Measurements from ENCODE around the gene EXOSC2.
A peak's percentile ranks its signal among the peaks of the same experiment; 100 is the strongest.

Gene EXOSC2

DNA sequence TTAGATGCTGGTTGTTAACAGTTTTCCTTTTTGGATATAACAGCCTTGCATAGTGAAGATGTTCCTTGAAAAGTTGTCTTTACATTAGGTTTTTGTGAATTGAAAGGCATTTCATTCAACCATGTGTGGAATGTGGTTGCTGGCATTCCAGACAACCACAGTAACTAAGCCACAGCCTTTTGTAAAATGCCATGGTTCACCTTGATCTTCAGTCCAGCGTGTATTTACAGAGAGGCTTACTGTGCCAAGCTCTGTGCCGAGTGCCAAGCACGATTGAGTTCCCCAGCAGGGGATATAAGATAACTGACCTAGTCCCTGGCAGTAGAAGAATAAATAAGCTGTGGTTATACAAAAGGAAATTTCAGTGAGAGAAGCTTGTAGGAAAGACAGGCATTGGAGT lies 4.9 kb downstream of the EXOSC2 start:
- no peak for DNase-seq

- no peak for DNase-seq
Observed at GRCh38 chr9:130699047-130699446, 5.5 kb downstream of the EXOSC2 start.

GRCh38 chr9:130701059-130702022 lies 7.8 kb downstream of the EXOSC2 start:
- no peak for DNase-seq

DNA sequence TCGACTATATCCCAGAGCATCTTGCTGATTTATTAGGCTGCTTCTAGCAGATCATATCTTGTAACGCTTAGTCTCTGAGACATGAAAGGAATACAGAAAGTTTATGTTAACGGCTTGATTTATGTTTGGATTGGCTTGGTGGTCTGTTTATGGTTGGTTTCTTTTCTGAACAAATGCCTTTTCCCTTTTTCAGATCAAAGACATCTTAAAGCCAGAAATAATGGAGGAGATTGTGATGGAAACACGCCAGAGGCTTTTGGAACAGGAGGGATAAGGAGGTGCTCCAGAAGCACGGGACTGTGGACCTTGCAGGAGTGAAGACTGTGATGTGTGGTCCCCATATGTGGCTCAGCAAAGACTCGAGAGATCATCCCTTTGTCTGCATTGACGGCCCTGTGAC lies 9.9 kb downstream of the EXOSC2 start:
- DNase-seq, result no peak

DNA sequence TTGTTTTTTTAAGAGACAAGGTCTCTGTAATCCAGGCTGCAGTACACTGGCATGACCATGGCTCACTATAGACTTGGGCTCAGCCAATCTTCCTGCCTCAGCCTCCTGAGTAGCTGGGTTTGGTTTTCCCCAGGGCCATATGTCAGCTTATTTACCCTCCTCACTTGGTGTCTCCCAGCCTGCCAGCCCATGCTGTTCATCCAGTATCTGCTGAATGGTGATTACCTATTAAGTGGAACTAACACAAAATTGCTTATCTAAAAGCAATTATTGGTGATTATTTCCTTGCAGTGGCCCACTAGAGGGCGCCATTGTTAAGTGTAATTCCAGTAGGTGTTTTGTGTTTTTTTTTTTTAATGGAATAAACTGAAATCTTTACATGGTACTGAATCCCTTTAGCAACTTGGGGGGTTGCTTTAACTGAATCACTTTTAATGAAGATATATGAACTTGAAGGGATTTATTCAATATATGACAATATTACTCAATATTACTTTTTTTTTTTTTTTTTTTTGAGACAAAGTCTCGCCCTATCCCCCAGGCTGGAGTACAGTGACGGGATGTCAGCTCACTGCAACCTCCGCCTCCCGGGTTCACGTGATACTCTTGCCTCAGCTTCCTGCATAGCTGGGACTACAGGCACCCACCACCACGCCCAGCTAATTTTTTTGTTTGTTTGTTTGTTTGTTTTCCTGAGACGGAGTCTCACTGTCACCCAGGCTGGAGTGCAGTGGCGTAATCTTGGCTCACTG lies 13.8 kb downstream of the EXOSC2 start:
- no peak for DNase-seq

GRCh38 chr9:130710822-130711352 lies 17.3 kb downstream of the EXOSC2 start:
- DNase-seq, result no peak

GRCh38 chr9:130711469-130711868 lies 17.9 kb downstream of the EXOSC2 start:
- no peak for DNase-seq

DNA sequence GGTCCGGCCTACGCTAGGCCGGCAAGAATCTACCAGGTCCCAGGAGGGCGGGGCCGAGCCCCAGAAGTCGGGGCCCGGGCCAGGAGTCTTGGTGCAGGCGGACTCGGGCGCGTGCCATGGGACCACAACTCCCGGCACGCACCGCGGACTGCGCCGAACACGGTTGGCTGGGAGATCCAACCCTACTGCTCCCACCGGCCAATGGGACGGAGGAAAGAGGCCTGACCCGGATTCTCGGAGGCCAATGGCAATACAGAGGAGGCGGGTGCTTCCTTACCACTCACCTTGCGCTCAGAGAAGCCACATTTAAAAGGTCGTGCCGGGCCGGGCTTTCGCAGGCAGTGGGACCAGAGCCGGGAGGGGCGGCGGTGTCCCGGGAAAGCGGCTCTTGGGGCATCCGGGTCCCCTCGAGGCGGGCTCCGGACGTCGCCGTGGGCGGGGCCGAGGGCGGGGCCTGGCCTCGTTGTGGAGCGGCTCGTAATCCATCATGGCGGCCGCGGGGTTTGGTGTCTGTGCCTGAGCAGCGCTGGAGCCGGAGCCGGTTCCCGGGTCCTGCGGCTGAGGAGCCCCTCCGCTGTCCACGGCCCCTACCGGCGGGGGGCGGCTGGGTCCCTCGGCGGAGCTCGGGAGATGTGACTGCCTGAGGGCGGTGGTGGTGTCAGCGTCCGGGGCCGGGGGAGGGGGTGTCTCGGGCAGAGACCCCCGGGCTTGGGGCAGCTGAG lies 19.1 kb downstream of the EXOSC2 start:
- peak; percentile 71 for DNase-seq

GRCh38 chr9:130713286-130713960 lies 19.8 kb downstream of the EXOSC2 start:
- DNase-seq, result no peak

- no peak for DNase-seq
Observed at GRCh38 chr9:130714586-130715110, 21.1 kb downstream of the EXOSC2 start.

DNA sequence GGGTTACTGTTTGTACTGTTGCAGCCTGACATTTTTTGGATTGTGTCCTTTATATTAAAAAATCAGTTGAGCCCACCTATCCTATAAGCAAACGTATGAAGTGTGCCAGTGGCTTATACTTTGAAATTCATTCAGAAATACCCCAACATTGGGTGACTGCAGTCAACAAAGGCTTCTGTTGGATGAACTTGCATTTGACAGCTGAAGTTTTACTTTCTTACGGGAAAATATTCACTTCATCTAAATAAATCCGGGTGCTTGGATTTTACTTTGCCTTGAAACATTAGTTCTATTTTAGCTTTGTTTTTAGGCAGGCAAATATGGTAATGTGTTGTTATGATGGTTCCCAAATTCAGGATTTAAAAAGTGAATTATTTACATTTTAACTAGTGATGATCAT lies 21.7 kb downstream of the EXOSC2 start:
- DNase-seq, result no peak

- DNase-seq, result no peak
Observed at GRCh38 chr9:130718562-130718961, 25.0 kb downstream of the EXOSC2 start.

GRCh38 chr9:130720762-130721161 lies 27.2 kb downstream of the EXOSC2 start:
- no peak for DNase-seq

- DNase-seq, result no peak
Observed at GRCh38 chr9:130728721-130729120, 35.1 kb downstream of the EXOSC2 start.

- no peak for DNase-seq
Observed at GRCh38 chr9:130729145-130729544, 35.6 kb downstream of the EXOSC2 start.

GRCh38 chr9:130731355-130731754 lies 37.8 kb downstream of the EXOSC2 start:
- DNase-seq, result no peak

DNA sequence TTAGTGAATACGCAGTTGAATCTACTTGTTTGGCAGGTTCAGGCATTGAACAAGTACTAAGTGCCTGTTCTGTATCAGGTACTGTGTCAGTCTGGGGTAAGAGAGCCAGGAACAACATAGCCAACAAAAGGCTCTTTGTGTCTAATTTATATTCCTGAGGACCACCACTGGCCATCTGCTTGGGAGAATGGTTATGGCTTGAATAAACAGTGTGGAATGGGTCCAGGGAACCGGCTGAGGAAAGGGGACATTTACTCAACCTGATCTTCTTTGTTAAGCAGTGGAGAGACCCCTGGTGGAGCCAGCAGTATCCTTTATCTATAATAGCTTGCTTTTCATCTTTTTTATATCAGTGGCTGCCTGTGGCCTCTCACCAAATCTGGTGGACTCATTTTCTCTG lies 38.6 kb downstream of the EXOSC2 start:
- no peak for DNase-seq

DNA sequence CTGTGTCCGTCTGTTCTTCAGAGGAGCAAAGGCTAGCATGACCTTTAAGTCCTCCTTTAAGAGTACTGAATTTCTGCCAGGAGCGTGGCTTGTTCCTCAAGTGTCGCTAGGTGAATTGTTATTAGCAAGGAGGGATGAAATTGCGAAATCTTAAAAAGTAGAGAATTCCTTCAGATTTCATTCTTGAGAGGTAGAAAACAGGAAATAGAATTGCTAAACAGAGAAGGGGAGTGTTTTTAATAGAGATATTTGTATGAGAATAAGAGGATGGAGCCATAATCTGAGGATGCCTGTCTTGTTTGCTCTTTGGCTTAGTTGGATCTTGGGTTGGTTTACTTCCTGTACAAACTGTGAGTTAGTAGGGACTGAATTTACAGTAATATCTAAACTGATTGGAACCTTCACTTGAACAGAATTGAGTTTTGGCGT lies 39.2 kb downstream of the EXOSC2 start:
- no peak for DNase-seq

- no peak for DNase-seq
Observed at GRCh38 chr9:130735566-130735965, 42.0 kb downstream of the EXOSC2 start.

- no peak for DNase-seq
Observed at GRCh38 chr9:130736834-130737233, 43.3 kb downstream of the EXOSC2 start.

- DNase-seq, result no peak
Observed at GRCh38 chr9:130738281-130738680, 44.7 kb downstream of the EXOSC2 start.

- no peak for DNase-seq
Observed at GRCh38 chr9:130739081-130739480, 45.5 kb downstream of the EXOSC2 start.

Measured in NCI-H187 treated with DMSO at 0.1 percent for 48 hours (cell line).